Ishikawa (cell line): Measurements from ENCODE around the gene CRISP1.

Experiments used
- CEBPB ChIP-seq: IDR thresholded peaks from 2 replicates; pipeline ENCODE4 v1.6.1; 2012
- CREB1 ChIP-seq: IDR thresholded peaks from 2 replicates; pipeline ENCODE4 v1.6.1; 2012; ENCODE audit warnings: low read depth
- EGR1 ChIP-seq: IDR thresholded peaks from 2 replicates; pipeline ENCODE4 v1.6.1; 2012
- EP300 ChIP-seq: IDR thresholded peaks from 2 replicates; pipeline ENCODE4 v1.6.1; 2012; ENCODE audit warnings: borderline replicate concordance
- FOXM1 ChIP-seq: IDR thresholded peaks from 2 replicates; pipeline ENCODE4 v1.6.1; 2012; ENCODE audit warnings: low read depth, borderline replicate concordance
- MAX ChIP-seq: IDR thresholded peaks from 2 replicates; pipeline ENCODE4 v1.6.1; 2012
- NFIC ChIP-seq: IDR thresholded peaks from 2 replicates; pipeline ENCODE4 v1.6.1; 2012
- RAD21 ChIP-seq: IDR thresholded peaks from 2 replicates; pipeline ENCODE4 v1.6.1; 2012; ENCODE audit warnings: low read depth
- REST ChIP-seq: IDR thresholded peaks from 2 replicates; pipeline ENCODE4 v1.6.1; 2012; ENCODE audit warnings: low read depth, mild to moderate bottlenecking
- TAF1 ChIP-seq: IDR thresholded peaks from 2 replicates; pipeline ENCODE4 v1.6.1; 2012; ENCODE audit warnings: low read depth, mild to moderate bottlenecking
- TCF12 ChIP-seq: IDR thresholded peaks from 2 replicates; pipeline ENCODE4 v1.6.1; 2012; ENCODE audit warnings: low read depth
- TEAD4 ChIP-seq: IDR thresholded peaks from 2 replicates; pipeline ENCODE4 v1.6.1; 2012
- USF1 ChIP-seq: IDR thresholded peaks from 2 replicates; pipeline ENCODE4 v1.6.1; 2012
- YY1 ChIP-seq: IDR thresholded peaks from 2 replicates; pipeline ENCODE4 v1.6.1; 2012; ENCODE audit warnings: low read depth
- ZBTB7A ChIP-seq: IDR thresholded peaks from 2 replicates; pipeline ENCODE4 v1.6.1; 2012; ENCODE audit warnings: low read depth

The CRISP1 gene

GRCh38 chr6:49866485-49866943 is at the start of gene CRISP1:
TSS of gene CRISP1 (minus strand) at chr6:49866535. CDS start at chr6:49857400, 9,135 bp downstream.
- TF ChIP-seq ZBTB7A = no peak
- TF ChIP-seq RAD21 = no peak
- no peak for TF ChIP-seq FOXM1
- TF ChIP-seq MAX = no peak
- no peak for TF ChIP-seq EP300
- TF ChIP-seq TEAD4 = no peak
- no peak for TF ChIP-seq YY1
- TF ChIP-seq TAF1 = no peak
- TF ChIP-seq USF1 = no peak
- TF ChIP-seq CEBPB = no peak
- no peak for TF ChIP-seq NFIC

- TF ChIP-seq FOXM1 = no peak
- TF ChIP-seq YY1 = no peak
- no peak for TF ChIP-seq MAX
- TF ChIP-seq USF1 = no peak
These were observed 48.7 kb upstream of the CRISP1 start for GRCh38 chr6:49915035-49915434.

- TF ChIP-seq USF1 (no peak), RAD21 (no peak), EGR1 (no peak), TEAD4 (no peak), TCF12 (no peak), YY1 (no peak), NFIC (no peak), TAF1 (no peak), REST (no peak), ZBTB7A (no peak), FOXM1 (no peak), MAX (no peak), CEBPB (no peak), EP300 (no peak), CREB1 (no peak)
These were observed 47.5 kb upstream of the CRISP1 start for GRCh38 chr6:49913636-49914375.

- TF ChIP-seq RAD21 (no peak), CEBPB (no peak), TAF1 (no peak), REST (no peak), NFIC (no peak), FOXM1 (no peak), CREB1 (no peak), EGR1 (no peak), TCF12 (no peak), MAX (no peak), TEAD4 (no peak), ZBTB7A (no peak), YY1 (no peak), USF1 (no peak), EP300 (no peak)
These were observed 45.9 kb upstream of the CRISP1 start for GRCh38 chr6:49912196-49912595.

- TF ChIP-seq TEAD4 = no peak
- TF ChIP-seq USF1 = no peak
- no peak for TF ChIP-seq CEBPB
- no peak for TF ChIP-seq FOXM1
- TF ChIP-seq RAD21 = no peak
- no peak for TF ChIP-seq CREB1
- no peak for TF ChIP-seq EGR1
- no peak for TF ChIP-seq ZBTB7A
- no peak for TF ChIP-seq NFIC
- TF ChIP-seq YY1 = no peak
These were observed 44.9 kb upstream of the CRISP1 start for GRCh38 chr6:49911252-49911651.
